ENCODE data around the gene TYROBP.

GRCh38 chr19:35860436-35860817 is 47.7 kb downstream of the TYROBP start:
- TF ChIP-seq CTCF (IDR thresholded peaks at IDR 0.05) (no peak), POLR2A (IDR thresholded peaks at IDR 0.05) (no peak)
